SK-N-SH treated with all-trans-retinoic acid at 6 μM for 48 hours (cell line): Measurements from ENCODE around the gene MT2A.

Experiments
- ARNTL ChIP-seq: fragments of 450-650 bp; formaldehyde crosslinking; IDR thresholded peaks from 2 replicates; pipeline ENCODE4 v1.5.0; 2020; ENCODE audit warnings: low read depth, mild to moderate bottlenecking, moderate library complexity, borderline replicate concordance
- CREB5 ChIP-seq: fragments of 250-450 bp; sonication (Bioruptor Pico); IDR thresholded peaks from 2 replicates; pipeline ENCODE4 v1.5.1; 2020; ENCODE audit warnings: low read depth, mild to moderate bottlenecking, moderate library complexity
- CSDC2 ChIP-seq: fragments of 250-450 bp; sonication (Bioruptor Pico); IDR thresholded peaks from 2 replicates; pipeline ENCODE4 v1.5.0; 2020; ENCODE audit warnings: mild to moderate bottlenecking, moderate library complexity
- CSRNP3 ChIP-seq: fragments of 250-450 bp; sonication (Bioruptor Pico); IDR thresholded peaks from 2 replicates; pipeline ENCODE4 v1.5.1; 2021; ENCODE audit warnings: mild to moderate bottlenecking, moderate library complexity
- ESRRG ChIP-seq: fragments of 250-450 bp; sonication (Bioruptor Pico); IDR thresholded peaks from 2 replicates; pipeline ENCODE4 v1.6.1; 2021; ENCODE audit warnings: mild to moderate bottlenecking
- OSR1 ChIP-seq: fragments of 250-450 bp; sonication (Bioruptor Pico); IDR thresholded peaks from 2 replicates; pipeline ENCODE4 v1.8.0; 2022; ENCODE audit warnings: moderate library complexity, mild to moderate bottlenecking, inconsistent platforms
- PATZ1 ChIP-seq: fragments of 250-450 bp; sonication (Bioruptor Pico); IDR thresholded peaks from 2 replicates; pipeline ENCODE4 v1.8.0; 2020; ENCODE audit warnings: mild to moderate bottlenecking, moderate library complexity, borderline replicate concordance
- PPARA ChIP-seq: fragments of 250-450 bp; sonication (Bioruptor Pico); IDR thresholded peaks from 2 replicates; pipeline ENCODE4 v1.5.0; 2020; ENCODE audit warnings: mild to moderate bottlenecking, borderline replicate concordance
- RARB ChIP-seq: fragments of 250-450 bp; sonication (Bioruptor Pico); IDR thresholded peaks from 2 replicates; pipeline ENCODE4 v1.8.0; 2021; ENCODE audit warnings: mild to moderate bottlenecking, moderate library complexity
- TOX ChIP-seq: fragments of 250-450 bp; sonication (Bioruptor Pico); IDR thresholded peaks from 2 replicates; pipeline ENCODE4 v1.8.0; 2021; ENCODE audit warnings: mild to moderate bottlenecking, moderate library complexity, borderline replicate concordance
- ZFP3 ChIP-seq: fragments of 250-450 bp; sonication (Bioruptor Pico); IDR thresholded peaks from 2 replicates; pipeline ENCODE4 v1.5.0; 2020; ENCODE audit warnings: mild to moderate bottlenecking, moderate library complexity
- ZFP30 ChIP-seq: fragments of 450-650 bp; formaldehyde crosslinking; IDR thresholded peaks from 2 replicates; pipeline ENCODE4 v1.5.0; 2022; ENCODE audit warnings: mild to moderate bottlenecking, moderate library complexity
- ZNF8 ChIP-seq: fragments of 450-650 bp; formaldehyde crosslinking; IDR thresholded peaks from 2 replicates; pipeline ENCODE4 v1.5.0; 2020; ENCODE audit warnings: mild to moderate bottlenecking, moderate library complexity

GRCh38 chr16:56584276-56584675 is 24.1 kb upstream of the MT2A start:
- TF ChIP-seq TOX, result no peak
- TF ChIP-seq RARB, result no peak
- TF ChIP-seq ZFP30 (CRISPR knock-in tag), result no peak
- no peak for TF ChIP-seq PATZ1 (CRISPR knock-in tag)
- no peak for TF ChIP-seq CREB5 (CRISPR knock-in tag)
- TF ChIP-seq PPARA (CRISPR knock-in tag), result no peak
- TF ChIP-seq OSR1 (CRISPR knock-in tag), result no peak
- TF ChIP-seq CSRNP3 (CRISPR knock-in tag), result no peak
- no peak for TF ChIP-seq ZFP3 (CRISPR knock-in tag)
- no peak for TF ChIP-seq CSDC2 (CRISPR knock-in tag)
- no peak for TF ChIP-seq ZNF8
- no peak for TF ChIP-seq ESRRG (CRISPR knock-in tag)
- TF ChIP-seq ARNTL (CRISPR knock-in tag), result no peak
